SK-N-SH (cell line): ENCODE measurements around the gene RNF133. TPM values are rescaled to one million over a fixed set of nuclear protein-coding genes. Genes with fewer than 3 reads are reported as not detected.

ENCODE experiments used
- CTCF ChIA-PET: fragments of 300-600, 350-600 bp; formaldehyde crosslinking; extraction: SDS; loops from one replicate; lab custom pipeline; 2021; lab: Yijun Ruan, JAX
- POLR2A ChIA-PET: fragments of 350-600 bp; sonication (Branson Sonifier 250); formaldehyde crosslinking; extraction: SDS; loops from one replicate; lab custom pipeline; 2020; ENCODE audit warnings: antibody characterized with exemption, inconsistent platforms; lab: Yijun Ruan, JAX
- DNase-seq: peaks from one replicate; pipeline ENCODE4 v3.0.0; 2012
- H2AFZ ChIP-seq: fragments of 200-600 bp; sonication (generic); 2 replicates; pipeline ENCODE4 v1.8.1; 2016; ENCODE audit warnings: antibody characterized with exemption, mild to moderate bottlenecking, low read depth
- H3F3A ChIP-seq: fragments of 200-600 bp; sonication (generic); replicated peaks from 2 replicates; pipeline ENCODE3; 2016; ENCODE audit warnings: antibody characterized with exemption, mild to moderate bottlenecking; ENCODE audit not compliant: insufficient read depth
- H3K27ac ChIP-seq, 2 experiments: fragments of 200-500 bp in 1 of 2; fragments of 200-600 bp in 1 of 2; sonication (Bioruptor generic) in 1 of 2; sonication (generic), shearing (Covaris generic) in 1 of 2; 2 replicates each; pipeline versions ENCODE4 v1.5.1 to v1.6.1; 2014 to 2016; ENCODE audit warnings: low read depth in 2 of 2, inconsistent platforms in 1 of 2, low read length in 1 of 2, mild to moderate bottlenecking in 1 of 2, mixed read lengths in 1 of 2
- H3K27me3 ChIP-seq: fragments of 200-600 bp; sonication (generic), shearing (Covaris generic); 2 replicates; pipeline ENCODE4 v1.6.1; 2016; ENCODE audit warnings: mixed run types; ENCODE audit not compliant: insufficient read depth
- H3K36me3 ChIP-seq, 2 experiments: fragments of 200-500 bp in 1 of 2; fragments of 200-600 bp in 1 of 2; sonication (Bioruptor generic) in 1 of 2; sonication (generic) in 1 of 2; replicated peaks in 1 of 2; 2 replicates each; pipeline versions ENCODE3 to v1.5.1; 2014 to 2016; ENCODE audit warnings: low read length in 1 of 2, mild to moderate bottlenecking in 1 of 2; ENCODE audit not compliant: insufficient read depth in 2 of 2, control insufficient read depth in 1 of 2
- H3K4me1 ChIP-seq, 2 experiments: fragments of 200-500 bp in 1 of 2; fragments of 200-600 bp in 1 of 2; sonication (Bioruptor generic) in 1 of 2; sonication (generic), shearing (Covaris generic) in 1 of 2; 2 replicates each; pipeline versions ENCODE4 v1.5.1 to v1.6.1; 2014 to 2016; ENCODE audit warnings: low read depth in 1 of 2, low read length in 1 of 2, mixed run types in 1 of 2; ENCODE audit not compliant: insufficient read depth in 2 of 2, control insufficient read depth in 1 of 2
- H3K4me2 ChIP-seq: fragments of 200-600 bp; sonication (generic), shearing (Covaris generic); 2 replicates; pipeline ENCODE4 v1.6.1; 2017; ENCODE audit warnings: mixed run types
- H3K4me3 ChIP-seq, 2 experiments: fragments of 200-500 bp in 1 of 2; fragments of 200-600 bp in 1 of 2; sonication (Bioruptor generic) in 1 of 2; sonication (generic), shearing (Covaris generic) in 1 of 2; 2 replicates each; pipeline versions ENCODE4 v1.5.1 to v1.8.1; 2014 to 2016; ENCODE audit warnings: low read depth in 2 of 2, inconsistent platforms in 1 of 2, low read length in 1 of 2, mild to moderate bottlenecking in 1 of 2, mixed read lengths in 1 of 2, moderate library complexity in 1 of 2
- H3K79me2 ChIP-seq: fragments of 200-600 bp; sonication (generic); 2 replicates; pipeline ENCODE4 v1.8.1; 2017; ENCODE audit warnings: mild to moderate bottlenecking; ENCODE audit not compliant: insufficient read depth
- H3K9ac ChIP-seq: fragments of 200-600 bp; sonication (generic); 2 replicates; pipeline ENCODE4 v1.6.1; 2017; ENCODE audit warnings: mixed run types
- H3K9me2 ChIP-seq: fragments of 200-600 bp; sonication (generic); 2 replicates; pipeline ENCODE4 v1.6.1; 2017; ENCODE audit warnings: mixed run types
- H3K9me3 ChIP-seq: fragments of 200-600 bp; sonication (generic); 2 replicates; pipeline ENCODE4 v1.6.1; 2017; ENCODE audit warnings: mixed run types, mild to moderate bottlenecking, moderate library complexity
- H4K20me1 ChIP-seq: fragments of 200-600 bp; sonication (generic); 2 replicates; pipeline ENCODE4 v1.6.1; 2017; ENCODE audit warnings: mild to moderate bottlenecking, mixed run types; ENCODE audit not compliant: insufficient read depth
- CHD2 ChIP-seq: fragments of 150-350 bp; IDR thresholded peaks from 2 replicates; pipeline ENCODE4 v1.6.1; 2018; ENCODE audit warnings: low read length; ENCODE audit not compliant: partially characterized antibody
- EZH2phosphoT487 ChIP-seq: fragments of 200-600 bp; sonication (generic); IDR thresholded peaks from 2 replicates; pipeline ENCODE4 v1.6.1; 2017; ENCODE audit warnings: low read depth, mixed run types, mild to moderate bottlenecking, antibody characterized with exemption, moderate library complexity, borderline replicate concordance
- FOSL2 ChIP-seq: IDR thresholded peaks from 2 replicates; pipeline ENCODE4 v1.4.0; 2012; ENCODE audit warnings: low read depth, mild to moderate bottlenecking, moderate library complexity, borderline replicate concordance
- GABPA ChIP-seq: IDR thresholded peaks from 2 replicates; pipeline ENCODE4 v1.4.0; 2012; ENCODE audit warnings: low read depth, mild to moderate bottlenecking
- GATA2 ChIP-seq: sonication (generic); formaldehyde crosslinking; IDR thresholded peaks from 2 replicates; pipeline ENCODE4 v1.5.0; 2020; ENCODE audit warnings: mild to moderate bottlenecking, missing genetic modification reagents
- IRF3 ChIP-seq: fragments of 150-350 bp; IDR thresholded peaks from 2 replicates; pipeline ENCODE4 v1.6.1; 2016; ENCODE audit warnings: mild to moderate bottlenecking, low read depth, low read length
- JUND ChIP-seq: IDR thresholded peaks from 2 replicates; pipeline ENCODE4 v1.4.0; 2012
- MXI1 ChIP-seq: IDR thresholded peaks from 2 replicates; pipeline ENCODE4 v1.6.1; 2012; ENCODE audit warnings: mild to moderate bottlenecking, low read depth, low read length, improper control_type of control experiment
- NRF1 ChIP-seq: IDR thresholded peaks from 2 replicates; pipeline ENCODE4 v1.6.1; 2012; ENCODE audit warnings: low read depth, mild to moderate bottlenecking, low read length
- PBX3 ChIP-seq: IDR thresholded peaks from 2 replicates; pipeline ENCODE4; 2012
- POLR2AphosphoS5 ChIP-seq: IDR thresholded peaks from 2 replicates; pipeline ENCODE4 v1.6.1; 2012; ENCODE audit warnings: low read depth, low read length
- RAD21 ChIP-seq: IDR thresholded peaks from 2 replicates; pipeline ENCODE4 v1.6.1; 2012; ENCODE audit warnings: mild to moderate bottlenecking, low read length
- RXRA ChIP-seq: IDR thresholded peaks from 2 replicates; pipeline ENCODE4 v1.4.0; 2012; ENCODE audit warnings: low read depth, mild to moderate bottlenecking, borderline replicate concordance
- SMC3 ChIP-seq: IDR thresholded peaks from 2 replicates; pipeline ENCODE4 v1.6.1; 2012; ENCODE audit warnings: low read depth, low read length, improper control_type of control experiment
- TCF12 ChIP-seq: IDR thresholded peaks from 2 replicates; pipeline ENCODE4 v1.4.0; 2012
- TEAD4 ChIP-seq: IDR thresholded peaks from 2 replicates; pipeline ENCODE4 v1.4.0; 2012; ENCODE audit warnings: mild to moderate bottlenecking, borderline replicate concordance; ENCODE audit not compliant: insufficient read depth
- WGBS: methylation state at CpG from one replicate; pipeline ENCODE4 v1.1.6; 2017; ENCODE audit warnings: low lambda C conversion rate; 5-methylcytosine and 5-hydroxymethylcytosine counted together
- polyA plus RNA-seq, 3 experiments: library from polyadenylated mRNA; depleted of rRNA; stranded (reverse); fragments of >200 nt; gene quantifications; 2 replicates each; pipeline ENCODE4 v1.2.3, GENCODE V29; 2012
- TF ChIP-seq, protein P1 (sequence below): IDR thresholded peaks from 2 replicates; pipeline ENCODE4 v1.4.0; 2012; ENCODE audit warnings: low read depth, borderline replicate concordance
- TF ChIP-seq, protein P2 (sequence below): fragments of 200-600 bp; sonication (generic); IDR thresholded peaks from 2 replicates; pipeline ENCODE4 v1.6.1; 2017; ENCODE audit warnings: antibody characterized with exemption, mild to moderate bottlenecking, moderate library complexity

Gene RNF133
- polyA plus RNA-seq, 1 of the 3 experiments (the other 2 are of a cell fraction): 0.03 TPM

- Histone ChIP-seq H3K79me2 (no peaks in the 10 kb centered on the region), H3K9me2 (no peaks in the 10 kb centered on the region), H4K20me1 (no peaks in the 10 kb centered on the region), H3K27me3 (peaks cover 1% of the 10 kb centered on the region; the same call in 1 of the 2 replicates), H3K4me1 (no peaks in the 10 kb centered on the region), H3F3A (no peaks in the 10 kb centered on the region), H3K27ac (no peak overlapping the region), H3K4me3 (no peak overlapping the region), H3K36me3 (no peaks in the 10 kb centered on the region), H3K9ac (no peak overlapping the region), H2AFZ (no peak overlapping the region), H3K4me2 (no peak overlapping the region), H3K9me3 (no peaks in the 10 kb centered on the region)
- TF ChIP-seq POLR2AphosphoS5 (no peak), JUND (no peak), CHD2 (no peak), IRF3 (no peak), TEAD4 (no peak), RXRA (no peak), SMC3 (no peak), GABPA (no peak)
- TF ChIP-seq, protein P1, sequence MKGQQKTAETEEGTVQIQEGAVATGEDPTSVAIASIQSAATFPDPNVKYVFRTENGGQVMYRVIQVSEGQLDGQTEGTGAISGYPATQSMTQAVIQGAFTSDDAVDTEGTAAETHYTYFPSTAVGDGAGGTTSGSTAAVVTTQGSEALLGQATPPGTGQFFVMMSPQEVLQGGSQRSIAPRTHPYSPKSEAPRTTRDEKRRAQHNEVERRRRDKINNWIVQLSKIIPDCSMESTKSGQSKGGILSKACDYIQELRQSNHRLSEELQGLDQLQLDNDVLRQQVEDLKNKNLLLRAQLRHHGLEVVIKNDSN: no peak
- no peak for DNase-seq
- POLR2A ChIA-PET: interaction anchor here (0.6 kb wide), 1 partner anchor 569 kb away, joined by 3 read pairs; no protein-coding TSS in a partner anchor
- 1% methylated on average over 7 of the region's 7 CpGs for WGBS
- CTCF ChIA-PET: no interaction called here
These were observed 11.2 kb upstream of the RNF133 start for GRCh38 chr7:122709930-122710646.

- Histone ChIP-seq H3K79me2 (no peaks in the 10 kb centered on the region), H3K4me1 (no peaks in the 10 kb centered on the region), H3K36me3 (no peaks in the 10 kb centered on the region), H3K27me3 (no peaks in the 10 kb centered on the region), H3K9me3 (no peaks in the 10 kb centered on the region), H3K27ac (no peak overlapping the region), H3F3A (no peaks in the 10 kb centered on the region), H3K4me2 (no peak overlapping the region), H3K4me3 (no peak overlapping the region), H4K20me1 (no peaks in the 10 kb centered on the region), H3K9me2 (no peaks in the 10 kb centered on the region), H3K9ac (no peak overlapping the region), H2AFZ (no peak overlapping the region)
- 2% methylated on average over 2 of the region's 2 CpGs for WGBS
- TF ChIP-seq RAD21: no peak
- TF ChIP-seq MXI1: no peak
- TF ChIP-seq FOSL2: no peak
- no peak for TF ChIP-seq PBX3
- TF ChIP-seq NRF1: no peak
- TF ChIP-seq, protein P2, sequence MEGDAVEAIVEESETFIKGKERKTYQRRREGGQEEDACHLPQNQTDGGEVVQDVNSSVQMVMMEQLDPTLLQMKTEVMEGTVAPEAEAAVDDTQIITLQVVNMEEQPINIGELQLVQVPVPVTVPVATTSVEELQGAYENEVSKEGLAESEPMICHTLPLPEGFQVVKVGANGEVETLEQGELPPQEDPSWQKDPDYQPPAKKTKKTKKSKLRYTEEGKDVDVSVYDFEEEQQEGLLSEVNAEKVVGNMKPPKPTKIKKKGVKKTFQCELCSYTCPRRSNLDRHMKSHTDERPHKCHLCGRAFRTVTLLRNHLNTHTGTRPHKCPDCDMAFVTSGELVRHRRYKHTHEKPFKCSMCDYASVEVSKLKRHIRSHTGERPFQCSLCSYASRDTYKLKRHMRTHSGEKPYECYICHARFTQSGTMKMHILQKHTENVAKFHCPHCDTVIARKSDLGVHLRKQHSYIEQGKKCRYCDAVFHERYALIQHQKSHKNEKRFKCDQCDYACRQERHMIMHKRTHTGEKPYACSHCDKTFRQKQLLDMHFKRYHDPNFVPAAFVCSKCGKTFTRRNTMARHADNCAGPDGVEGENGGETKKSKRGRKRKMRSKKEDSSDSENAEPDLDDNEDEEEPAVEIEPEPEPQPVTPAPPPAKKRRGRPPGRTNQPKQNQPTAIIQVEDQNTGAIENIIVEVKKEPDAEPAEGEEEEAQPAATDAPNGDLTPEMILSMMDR: no peak
- no peak for TF ChIP-seq GATA2 (CRISPR knock-in tag)
- no peak for TF ChIP-seq IRF3
- no peak for TF ChIP-seq TCF12
- no peak for TF ChIP-seq EZH2phosphoT487
- TF ChIP-seq TEAD4: no peak
- CTCF ChIA-PET: no interaction called here
- DNase-seq: no peak
- POLR2A ChIA-PET: no interaction called here
These were observed 7.9 kb upstream of the RNF133 start for GRCh38 chr7:122706836-122707235.
